Left renal pelvis (tissue), 4 donors: ENCODE results near the gene ARID5B. TPM values are rescaled to one million over a fixed set of nuclear protein-coding genes. Genes with fewer than 3 reads are reported as not detected.

ENCODE experiments used
- DNase-seq, 4 donors: peaks; one replicate each; pipeline ENCODE4 v3.0.0-alpha.2; 2013; ENCODE audit warnings: low read depth in 4 of 4, low spot score in 3 of 4
- polyA plus RNA-seq, 4 donors: library from polyadenylated mRNA; unstranded; fragments of 120-200 nt; gene quantifications; one replicate each; pipeline ENCODE4 v1.2.1, GENCODE V29; 2013; ENCODE audit not compliant: insufficient read length in 4 of 4

Gene ARID5B
- polyA plus RNA-seq, 4 donors, result 24.7 to 54.5 (median 52.1) TPM

- DNase-seq, result no peak
Measured at GRCh38 chr10:62004042-62004441, 102.5 kb downstream of the ARID5B start.

GRCh38 chr10:62005281-62005680 lies 103.8 kb downstream of the ARID5B start:
- DNase-seq, result no peak

- DNase-seq, result no peak
Measured at GRCh38 chr10:62005687-62006086, 104.2 kb downstream of the ARID5B start.

- no peak for DNase-seq
Measured at GRCh38 chr10:62007145-62007544, 105.6 kb downstream of the ARID5B start.

GRCh38 chr10:62008196-62008595 lies 106.7 kb downstream of the ARID5B start:
- DNase-seq, result no peak

- no peak for DNase-seq
Measured at GRCh38 chr10:62008946-62009345, 107.4 kb downstream of the ARID5B start.

GRCh38 chr10:62010366-62010765 lies 108.9 kb downstream of the ARID5B start:
- no peak for DNase-seq

GRCh38 chr10:62011558-62011957 lies 110.1 kb downstream of the ARID5B start:
- DNase-seq, result no peak

- DNase-seq, result no peak
Measured at GRCh38 chr10:62012318-62012717, 110.8 kb downstream of the ARID5B start.

- no peak for DNase-seq
Measured at GRCh38 chr10:62014510-62014909, 113.0 kb downstream of the ARID5B start.

- no peak for DNase-seq
Measured at GRCh38 chr10:62015994-62016393, 114.5 kb downstream of the ARID5B start.

GRCh38 chr10:62016623-62017490 lies 115.4 kb downstream of the ARID5B start:
- DNase-seq, result no peak

- no peak for DNase-seq
Measured at GRCh38 chr10:62017491-62017870, 116.0 kb downstream of the ARID5B start.

- no peak for DNase-seq
Measured at GRCh38 chr10:62018131-62018911, 116.8 kb downstream of the ARID5B start.

- DNase-seq, result no peak
Measured at GRCh38 chr10:62019013-62019684, 117.7 kb downstream of the ARID5B start.

GRCh38 chr10:62019685-62020359 lies 118.3 kb downstream of the ARID5B start:
- DNase-seq, result no peak

GRCh38 chr10:62021128-62021665 lies 119.7 kb downstream of the ARID5B start:
- DNase-seq, result no peak

GRCh38 chr10:62021978-62022802 lies 120.7 kb downstream of the ARID5B start:
- no peak for DNase-seq

- no peak for DNase-seq
Measured at GRCh38 chr10:62022830-62023229, 121.3 kb downstream of the ARID5B start.

GRCh38 chr10:62023329-62023728 lies 121.8 kb downstream of the ARID5B start:
- no peak for DNase-seq
